NB4 (cell line): ENCODE results near the gene ZPR1.

Experiments
- MAX ChIP-seq: IDR thresholded peaks from 2 replicates; pipeline ENCODE4 v1.6.1; 2011; ENCODE audit warnings: low read depth, low read length
- POLR2A ChIP-seq: IDR thresholded peaks from 2 replicates; pipeline ENCODE4 v1.6.1; 2011; ENCODE audit warnings: mild to moderate bottlenecking; ENCODE audit not compliant: insufficient read length; ENCODE audit errors: extremely low read depth
- TF ChIP-seq, protein P1 (sequence below): IDR thresholded peaks from one replicate; pipeline ENCODE4 v1.5.1; 2012; ENCODE audit warnings: low read depth, low read length

DNA sequence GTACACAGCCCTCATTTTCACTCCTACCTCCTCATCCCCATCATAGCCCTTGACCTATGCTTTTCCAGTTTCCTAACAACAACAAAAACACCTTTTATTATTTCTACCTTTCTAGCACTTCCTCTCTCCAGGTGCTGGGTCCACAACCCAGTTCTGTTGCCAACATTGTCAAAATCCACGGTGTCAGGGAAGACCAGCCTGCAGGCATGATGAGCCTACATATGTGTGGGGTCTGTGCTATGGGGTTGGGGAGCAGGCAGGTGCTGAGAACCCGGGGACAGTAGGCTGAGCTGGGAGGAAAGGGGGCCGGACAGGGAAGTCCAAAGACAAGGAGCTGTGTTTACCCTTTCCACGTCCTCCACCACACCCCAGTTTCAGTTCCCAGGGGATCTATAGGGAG is 711 bp upstream of the ZPR1 start:
- TF ChIP-seq, protein P1, sequence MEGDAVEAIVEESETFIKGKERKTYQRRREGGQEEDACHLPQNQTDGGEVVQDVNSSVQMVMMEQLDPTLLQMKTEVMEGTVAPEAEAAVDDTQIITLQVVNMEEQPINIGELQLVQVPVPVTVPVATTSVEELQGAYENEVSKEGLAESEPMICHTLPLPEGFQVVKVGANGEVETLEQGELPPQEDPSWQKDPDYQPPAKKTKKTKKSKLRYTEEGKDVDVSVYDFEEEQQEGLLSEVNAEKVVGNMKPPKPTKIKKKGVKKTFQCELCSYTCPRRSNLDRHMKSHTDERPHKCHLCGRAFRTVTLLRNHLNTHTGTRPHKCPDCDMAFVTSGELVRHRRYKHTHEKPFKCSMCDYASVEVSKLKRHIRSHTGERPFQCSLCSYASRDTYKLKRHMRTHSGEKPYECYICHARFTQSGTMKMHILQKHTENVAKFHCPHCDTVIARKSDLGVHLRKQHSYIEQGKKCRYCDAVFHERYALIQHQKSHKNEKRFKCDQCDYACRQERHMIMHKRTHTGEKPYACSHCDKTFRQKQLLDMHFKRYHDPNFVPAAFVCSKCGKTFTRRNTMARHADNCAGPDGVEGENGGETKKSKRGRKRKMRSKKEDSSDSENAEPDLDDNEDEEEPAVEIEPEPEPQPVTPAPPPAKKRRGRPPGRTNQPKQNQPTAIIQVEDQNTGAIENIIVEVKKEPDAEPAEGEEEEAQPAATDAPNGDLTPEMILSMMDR: no peak
- TF ChIP-seq POLR2A (no peak), MAX (no peak)
